ENCODE results near the gene CSK. TPM values are rescaled to one million over a fixed set of nuclear protein-coding genes. Genes with fewer than 3 reads are reported as not detected.

CSK gene
- total RNA-seq, 4 donors from 2014 or later = 14.9 to 56.4 (median 24.5) TPM

- H3K4me3 ChIP-seq = peak overlapping the region in 2 of 4 donors; percentile 13 to 30
- peak overlapping the region in 3 of 4 donors; percentile 82 to 88 (median 88) for H3K27ac ChIP-seq
- H3K27me3 ChIP-seq = no peaks in the 10 kb centered on the region
- peaks cover 0 to 100% (median 97%) of the 10 kb centered on the region in 4 donors for H3K4me1 ChIP-seq
- TF ChIP-seq CTCF (IDR thresholded peaks at IDR 0.05) (no peak), POLR2A (IDR thresholded peaks at IDR 0.05) (no peak), EP300 (IDR thresholded peaks at IDR 0.05) (no peak)
- DNase-seq (ENCODE audit: low spot score in 2 of 2) = no peak
- 43 to 48% methylated on average over 9 of the region's 9 CpGs for WGBS, 2 donors
- H3K36me3 ChIP-seq = no peaks in the 10 kb centered on the region
- no peaks in the 10 kb centered on the region for H3K9me3 ChIP-seq
Observed at GRCh38 chr15:74788683-74789151, 6.8 kb downstream of the CSK start.

- Histone ChIP-seq H3K4me1 (peaks cover 0 to 98% (median 93%) of the 10 kb centered on the region in 4 donors), H3K27ac (peak overlapping the region in 3 of 4 donors; percentile 82 to 88 (median 88)), H3K9me3 (no peaks in the 10 kb centered on the region), H3K27me3 (no peaks in the 10 kb centered on the region), H3K36me3 (no peaks in the 10 kb centered on the region), H3K4me3 (peak overlapping the region in 2 of 4 donors; percentile 13 to 30)
- DNase-seq (ENCODE audit: low spot score in 2 of 2) = no peak
- TF ChIP-seq EP300 (IDR thresholded peaks at IDR 0.05) (no peak), CTCF (IDR thresholded peaks at IDR 0.05) (no peak), POLR2A (IDR thresholded peaks at IDR 0.05) (no peak)
- 40 to 52% methylated on average over 8 to 14 of the region's 14 CpGs for WGBS, 2 donors
Observed at GRCh38 chr15:74789171-74789631, 7.3 kb downstream of the CSK start.

GRCh38 chr15:74789741-74790079 lies 7.8 kb downstream of the CSK start:
- WGBS, 2 donors = 16 to 25% methylated on average over 3 of the region's 3 CpGs
- peak overlapping the region; percentile 35 to 88 (median 85) for H3K27ac ChIP-seq
- H3K27me3 ChIP-seq = no peaks in the 10 kb centered on the region

GRCh38 chr15:74790080-74790916 lies 8.4 kb downstream of the CSK start:
- H3K4me1 ChIP-seq = peaks cover 0 to 98% (median 83%) of the 10 kb centered on the region in 4 donors
- peak in 1 of 2 donors; percentile 32 for TF ChIP-seq EP300 (IDR thresholded peaks at IDR 0.05)
- no peak for TF ChIP-seq CTCF (IDR thresholded peaks at IDR 0.05)

More at GRCh38 chr15:74789741-74790079, 7.8 kb downstream of the CSK start:
- TF ChIP-seq CTCF (IDR thresholded peaks at IDR 0.05) = no peak
- TF ChIP-seq EP300 (IDR thresholded peaks at IDR 0.05) = no peak
- TF ChIP-seq POLR2A (IDR thresholded peaks at IDR 0.05) = no peak
- H3K4me3 ChIP-seq = peak overlapping the region in 1 of 4 donors; percentile 30
- H3K4me1 ChIP-seq = peaks cover 0 to 98% (median 88%) of the 10 kb centered on the region in 4 donors
- no peaks in the 10 kb centered on the region for H3K36me3 ChIP-seq
- no peaks in the 10 kb centered on the region for H3K9me3 ChIP-seq
- DNase-seq (ENCODE audit: low spot score in 2 of 2) = no peak

GRCh38 chr15:74791007-74791406 lies 9.1 kb downstream of the CSK start:
- TF ChIP-seq POLR2A (IDR thresholded peaks at IDR 0.05) (no peak), EP300 (IDR thresholded peaks at IDR 0.05) (no peak), CTCF (IDR thresholded peaks at IDR 0.05) (no peak)
- Histone ChIP-seq H3K27ac (peak overlapping the region in 3 of 4 donors; percentile 82 to 88 (median 88)), H3K36me3 (no peaks in the 10 kb centered on the region), H3K4me3 (no peak overlapping the region), H3K9me3 (no peaks in the 10 kb centered on the region), H3K27me3 (no peaks in the 10 kb centered on the region), H3K4me1 (peaks cover 0 to 91% (median 77%) of the 10 kb centered on the region in 4 donors)
- no peak for DNase-seq (ENCODE audit: low spot score in 2 of 2)
- WGBS, 2 donors = 38 to 44% methylated on average over 1 of the region's 1 CpG

More at GRCh38 chr15:74790080-74790916, 8.4 kb downstream of the CSK start:
- WGBS, 2 donors = 9 to 26% methylated on average over 11 to 15 of the region's 15 CpGs
- no peaks in the 10 kb centered on the region for H3K9me3 ChIP-seq
- no peaks in the 10 kb centered on the region for H3K27me3 ChIP-seq
- peak overlapping the region in 1 of 4 donors; percentile 5 for H3K4me3 ChIP-seq
- H3K27ac ChIP-seq = peak overlapping the region; percentile 35 to 88 (median 85)
- no peaks in the 10 kb centered on the region for H3K36me3 ChIP-seq
- peak; percentile 48 to 53 for DNase-seq (ENCODE audit: low spot score in 2 of 2)
